ENCODE measurements around the gene SLC16A6.
"Not testable (repeated sequence)": the region's sequence is repeated elsewhere in the genome, so short reads cannot be mapped to it uniquely, and the experiment has no call there.

The SLC16A6 gene

GRCh38 chr17:68258890-68259647 lies 31.9 kb downstream of the SLC16A6 start:
- Mint-ChIP-seq H3K36me3 (peaks cover 41% of the 10 kb centered on the region), H3K27ac (peak overlapping the region; percentile 89), H3K4me3 (peak overlapping the region; percentile 63), H3K4me1 (peaks cover 86% of the 10 kb centered on the region)
- DNase-seq, result peak; percentile 84
- not testable (repeated sequence) for H3K27me3 Mint-ChIP-seq, H3K9me3 Mint-ChIP-seq
- CTCF ChIA-PET, result interaction anchor here (0.6 to 1.9 kb wide), 5 partner anchors 14 to 203 kb away, joined by 3 to 6 read pairs (median 5); no protein-coding TSS in a partner anchor

GRCh38 chr17:68257934-68258333 lies 33.0 kb downstream of the SLC16A6 start:
- Mint-ChIP-seq H3K4me1 (peaks cover 92% of the 10 kb centered on the region), H3K27ac (peak overlapping the region; percentile 89), H3K4me3 (no peak overlapping the region), H3K9me3 (no peaks in the 10 kb centered on the region), H3K27me3 (no peaks in the 10 kb centered on the region), H3K36me3 (peaks cover 50% of the 10 kb centered on the region)
- CTCF ChIA-PET, result interaction anchor here (0.6 to 1.7 kb wide), 4 partner anchors 13 to 204 kb away, joined by 3 to 6 read pairs (median 4); no protein-coding TSS in a partner anchor
- DNase-seq, result no peak

GRCh38 chr17:68256701-68257100 lies 34.2 kb downstream of the SLC16A6 start:
- Mint-ChIP-seq H3K27ac (peak overlapping the region; percentile 82), H3K36me3 (peaks cover 57% of the 10 kb centered on the region), H3K4me1 (peaks cover 92% of the 10 kb centered on the region)
- H3K4me3 Mint-ChIP-seq, CTCF ChIA-PET, H3K9me3 Mint-ChIP-seq, H3K27me3 Mint-ChIP-seq, DNase-seq: not testable (repeated sequence)

GRCh38 chr17:68255731-68256538 lies 35.0 kb downstream of the SLC16A6 start:
- Mint-ChIP-seq H3K27ac (peak overlapping the region; percentile 82), H3K9me3 (no peaks in the 10 kb centered on the region), H3K27me3 (no peaks in the 10 kb centered on the region), H3K36me3 (peaks cover 59% of the 10 kb centered on the region), H3K4me3 (peak overlapping the region; percentile 3), H3K4me1 (peaks cover 85% of the 10 kb centered on the region)
- CTCF ChIA-PET, result interaction anchor here (1.1 kb wide), 1 partner anchor 181 kb away, joined by 3 read pairs; no protein-coding TSS in a partner anchor
- no peak for DNase-seq

GRCh38 chr17:68255151-68255550 lies 35.8 kb downstream of the SLC16A6 start:
- peaks cover 64% of the 10 kb centered on the region for H3K36me3 Mint-ChIP-seq
- CTCF ChIA-PET, result interaction anchor here (1.0 to 1.1 kb wide), 2 partner anchors 18 to 181 kb away, joined by 3 read pairs; no protein-coding TSS in a partner anchor

GRCh38 chr17:68253426-68253825 lies 37.5 kb downstream of the SLC16A6 start:
- H3K27ac Mint-ChIP-seq, result peak overlapping the region; percentile 90
- CTCF ChIA-PET, result interaction anchor here (1.8 to 2.3 kb wide), 2 partner anchors 9 to 80 kb away, joined by 7 to 13 read pairs; no protein-coding TSS in a partner anchor
- H3K4me3 Mint-ChIP-seq, result peak overlapping the region; percentile 11
- H3K9me3 Mint-ChIP-seq, H3K27me3 Mint-ChIP-seq, DNase-seq: not testable (repeated sequence)
- H3K4me1 Mint-ChIP-seq, result peaks cover 86% of the 10 kb centered on the region
- peaks cover 66% of the 10 kb centered on the region for H3K36me3 Mint-ChIP-seq

More at GRCh38 chr17:68255151-68255550, 35.8 kb downstream of the SLC16A6 start:
- H3K9me3 Mint-ChIP-seq, result no peaks in the 10 kb centered on the region
- no peaks in the 10 kb centered on the region for H3K27me3 Mint-ChIP-seq
- H3K4me3 Mint-ChIP-seq, result no peak overlapping the region
- peaks cover 84% of the 10 kb centered on the region for H3K4me1 Mint-ChIP-seq
- DNase-seq, result no peak
- peak overlapping the region; percentile 82 for H3K27ac Mint-ChIP-seq

GRCh38 chr17:68249354-68249765 lies 41.6 kb downstream of the SLC16A6 start:
- H3K36me3 Mint-ChIP-seq, result peaks cover 41% of the 10 kb centered on the region
- H3K9me3 Mint-ChIP-seq, result no peaks in the 10 kb centered on the region
- H3K4me3 Mint-ChIP-seq, result peak overlapping the region; percentile 85
- H3K27ac Mint-ChIP-seq, result peak overlapping the region; percentile 95
- peaks cover 58% of the 10 kb centered on the region for H3K4me1 Mint-ChIP-seq
- peak; percentile 36 for DNase-seq
- H3K27me3 Mint-ChIP-seq, result no peaks in the 10 kb centered on the region
- CTCF ChIA-PET, result interaction anchor here (0.7 to 2.5 kb wide), 8 partner anchors 13 to 188 kb away, joined by 3 to 12 read pairs (median 4); no protein-coding TSS in a partner anchor

- Mint-ChIP-seq H3K27me3 (no peaks in the 10 kb centered on the region), H3K9me3 (no peaks in the 10 kb centered on the region), H3K36me3 (peaks cover 37% of the 10 kb centered on the region), H3K27ac (peak overlapping the region; percentile 95), H3K4me3 (peak overlapping the region; percentile 85), H3K4me1 (peaks cover 54% of the 10 kb centered on the region)
- CTCF ChIA-PET, result interaction anchor here (0.7 to 2.5 kb wide), 8 partner anchors 12 to 166 kb away, joined by 3 to 12 read pairs (median 4); no protein-coding TSS in a partner anchor
- DNase-seq, result no peak
Measured at GRCh38 chr17:68248891-68249290, 42.0 kb downstream of the SLC16A6 start.

GRCh38 chr17:68248199-68248825 lies 42.6 kb downstream of the SLC16A6 start:
- Mint-ChIP-seq H3K4me3 (peak overlapping the region; percentile 85), H3K27ac (peak overlapping the region; percentile 95), H3K27me3 (no peaks in the 10 kb centered on the region), H3K36me3 (peaks cover 36% of the 10 kb centered on the region), H3K4me1 (peaks cover 48% of the 10 kb centered on the region), H3K9me3 (no peaks in the 10 kb centered on the region)
- CTCF ChIA-PET, result interaction anchor here (0.8 to 2.5 kb wide), 8 partner anchors 12 to 166 kb away, joined by 3 to 12 read pairs (median 4); no protein-coding TSS in a partner anchor
- DNase-seq, result no peak

- no peaks in the 10 kb centered on the region for H3K9me3 Mint-ChIP-seq
- CTCF ChIA-PET, result interaction anchor here (1.0 to 2.5 kb wide), 3 partner anchors 16 to 75 kb away, joined by 3 to 12 read pairs (median 7); no protein-coding TSS in a partner anchor
- H3K4me1 Mint-ChIP-seq, result peaks cover 41% of the 10 kb centered on the region
- peak within 1 kb of the TSS; percentile 95 for H3K27ac Mint-ChIP-seq
- H3K4me3 Mint-ChIP-seq, result peak within 1 kb of the TSS; percentile 85
- DNase-seq, result peak; percentile 95
- no peaks in the 10 kb centered on the region for H3K27me3 Mint-ChIP-seq
- H3K36me3 Mint-ChIP-seq, result peaks cover 30% of the 10 kb centered on the region
Measured at GRCh38 chr17:68247445-68248198, 43.3 kb downstream of the SLC16A6 start, which contains the start of gene AMZ2. Gene AMZ2 (plus strand): TSS chr17:68248043. CDS start chr17:68250188, 2,145 bp downstream.

- H3K36me3 Mint-ChIP-seq, result peaks cover 27% of the 10 kb centered on the region
- no peaks in the 10 kb centered on the region for H3K27me3 Mint-ChIP-seq
- no peak for DNase-seq
- peaks cover 37% of the 10 kb centered on the region for H3K4me1 Mint-ChIP-seq
- H3K27ac Mint-ChIP-seq, result peak overlapping the region; percentile 95
- peak overlapping the region; percentile 85 for H3K4me3 Mint-ChIP-seq
- CTCF ChIA-PET, result no interaction called here
- no peaks in the 10 kb centered on the region for H3K9me3 Mint-ChIP-seq
Measured at GRCh38 chr17:68246271-68247028, 44.5 kb downstream of the SLC16A6 start.

GRCh38 chr17:68239632-68240366 lies 51.1 kb downstream of the SLC16A6 start:
- H3K27me3 Mint-ChIP-seq, result no peaks in the 10 kb centered on the region
- H3K4me1 Mint-ChIP-seq, result peaks cover 52% of the 10 kb centered on the region
- peaks cover 17% of the 10 kb centered on the region for H3K36me3 Mint-ChIP-seq
- H3K4me3 Mint-ChIP-seq, result peak overlapping the region; percentile 73
- DNase-seq, result no peak
- no peaks in the 10 kb centered on the region for H3K9me3 Mint-ChIP-seq
- CTCF ChIA-PET, result interaction anchor here (0.7 kb wide), 1 partner anchor 35 kb away, joined by 3 read pairs; no protein-coding TSS in a partner anchor
- peak overlapping the region; percentile 98 for H3K27ac Mint-ChIP-seq

Data from activated naive CD4-positive, alpha-beta T cell treated with anti-CD3 and anti-CD28 coated beads, Interleukin-2, amount 10 ng/mL, durations not matched to agents 7 days and 5 days (primary cell).